Spinal cord (tissue), 10 donors: ENCODE measurements around the gene CFAP61. TPM values are rescaled to one million over a fixed set of nuclear protein-coding genes. Genes with fewer than 3 reads are reported as not detected.

Experiments
- DNase-seq, 6 donors: peaks; one replicate each; pipeline versions ENCODE4 v3.0.0 to v3.0.0-alpha.2; 2013 to 2015; ENCODE audit warnings: low spot score in 6 of 6, low read depth in 4 of 6
- H3K27ac ChIP-seq: one replicate; pipeline ENCODE4 v1.5.1; 2013; ENCODE audit warnings: low read depth, low read length, control low read depth
- H3K27me3 ChIP-seq: one replicate; pipeline ENCODE4 v1.6.1; 2013; ENCODE audit warnings: low read length; ENCODE audit not compliant: control insufficient read depth, insufficient read depth
- H3K36me3 ChIP-seq: one replicate; pipeline ENCODE4 v1.6.1; 2013; ENCODE audit warnings: low read length; ENCODE audit not compliant: control insufficient read depth, insufficient read depth
- H3K4me1 ChIP-seq: one replicate; pipeline ENCODE4 v1.6.1; 2013; ENCODE audit warnings: low read length; ENCODE audit not compliant: control insufficient read depth, insufficient read depth
- H3K4me3 ChIP-seq: one replicate; pipeline ENCODE4 v1.5.1; 2013; ENCODE audit warnings: low read depth, low read length, control low read depth
- H3K9me3 ChIP-seq: one replicate; pipeline ENCODE4 v1.6.1; 2013; ENCODE audit warnings: low read length; ENCODE audit not compliant: control insufficient read depth, insufficient read depth
- WGBS: methylation state at CpG from one replicate; pipeline ENCODE4 v1.1.5; 2013; ENCODE audit warnings: missing lambda C conversion rate; ENCODE audit not compliant: insufficient coverage; 5-methylcytosine and 5-hydroxymethylcytosine counted together
- polyA plus RNA-seq, 2 donors: library from polyadenylated mRNA; unstranded; fragments of 120-200 nt; gene quantifications; one replicate each; pipeline ENCODE4 v1.2.1, GENCODE V29; 2013; ENCODE audit not compliant: insufficient read length in 2 of 2
- total RNA-seq, 2 donors: library from RNA; depleted of rRNA in 1 of 2; stranded (reverse); fragments of 120-200 nt in 1 of 2; fragments of >200 nt in 1 of 2; gene quantifications; one replicate each; pipeline versions ENCODE4 v1.2.3 to v1.2.4, GENCODE V29; 2013 to 2014
- donor health status: healthy.

The CFAP61 gene
- total and polyA plus RNA-seq, 4 donors, result 4.0 to 9.8 (median 7.6) TPM

GRCh38 chr20:20084296-20084752, 32.0 kb downstream of the CFAP61 start:
- peak in 1 of 6 donors; percentile 38 for DNase-seq
- Histone ChIP-seq H3K9me3 (no peaks in the 10 kb centered on the region), H3K36me3 (no peaks in the 10 kb centered on the region), H3K4me1 (no peaks in the 10 kb centered on the region), H3K27ac (no peak overlapping the region), H3K4me3 (no peak overlapping the region), H3K27me3 (no peaks in the 10 kb centered on the region)
- 77% methylated on average over 8 of the region's 8 CpGs for WGBS

- 72% methylated on average over 7 of the region's 9 CpGs for WGBS
- peak in 1 of 6 donors; percentile 31 for DNase-seq
- Histone ChIP-seq H3K27me3 (no peaks in the 10 kb centered on the region), H3K27ac (no peak overlapping the region), H3K36me3 (no peaks in the 10 kb centered on the region), H3K4me3 (no peak overlapping the region), H3K4me1 (no peaks in the 10 kb centered on the region), H3K9me3 (no peaks in the 10 kb centered on the region)
These were observed 32.7 kb downstream of the CFAP61 start for GRCh38 chr20:20085071-20085470.

GRCh38 chr20:20085812-20086211, 33.5 kb downstream of the CFAP61 start:
- 63% methylated on average over 2 of the region's 2 CpGs for WGBS
- H3K4me1 ChIP-seq, result no peaks in the 10 kb centered on the region
- no peak for DNase-seq
- H3K36me3 ChIP-seq, result no peaks in the 10 kb centered on the region
- no peaks in the 10 kb centered on the region for H3K27me3 ChIP-seq
- no peaks in the 10 kb centered on the region for H3K9me3 ChIP-seq
- H3K27ac ChIP-seq, result no peak overlapping the region
- H3K4me3 ChIP-seq, result no peak overlapping the region

GRCh38 chr20:20089018-20089417, 36.7 kb downstream of the CFAP61 start:
- Histone ChIP-seq H3K9me3 (no peaks in the 10 kb centered on the region), H3K4me1 (no peaks in the 10 kb centered on the region), H3K27ac (no peak overlapping the region), H3K4me3 (no peak overlapping the region), H3K27me3 (no peaks in the 10 kb centered on the region), H3K36me3 (no peaks in the 10 kb centered on the region)
- 87% methylated on average over 4 of the region's 4 CpGs for WGBS
- DNase-seq, result no peak

- no peaks in the 10 kb centered on the region for H3K4me1 ChIP-seq
- no peak for DNase-seq
- H3K9me3 ChIP-seq, result no peaks in the 10 kb centered on the region
- no peaks in the 10 kb centered on the region for H3K27me3 ChIP-seq
- no peak overlapping the region for H3K4me3 ChIP-seq
- H3K36me3 ChIP-seq, result no peaks in the 10 kb centered on the region
- WGBS, result no CpG with 5 or more reads among the region's 1 CpG
- no peak overlapping the region for H3K27ac ChIP-seq
These were observed 37.6 kb downstream of the CFAP61 start for GRCh38 chr20:20089939-20090338.

- Histone ChIP-seq H3K36me3 (no peaks in the 10 kb centered on the region), H3K27me3 (no peaks in the 10 kb centered on the region), H3K9me3 (no peaks in the 10 kb centered on the region), H3K4me3 (no peak overlapping the region), H3K27ac (no peak overlapping the region), H3K4me1 (no peaks in the 10 kb centered on the region)
- no peak for DNase-seq
- WGBS, result 91% methylated on average over 3 of the region's 4 CpGs
These were observed 40.5 kb downstream of the CFAP61 start for GRCh38 chr20:20092827-20093226.

- Histone ChIP-seq H3K9me3 (no peaks in the 10 kb centered on the region), H3K4me3 (no peak overlapping the region), H3K27ac (no peak overlapping the region), H3K27me3 (no peaks in the 10 kb centered on the region), H3K4me1 (no peaks in the 10 kb centered on the region), H3K36me3 (no peaks in the 10 kb centered on the region)
- no peak for DNase-seq
- 76% methylated on average over 4 of the region's 6 CpGs for WGBS
These were observed 42.1 kb downstream of the CFAP61 start for GRCh38 chr20:20094410-20094809.

GRCh38 chr20:20095114-20095872, 43.0 kb downstream of the CFAP61 start:
- H3K9me3 ChIP-seq, result no peaks in the 10 kb centered on the region
- 80% methylated on average over 9 of the region's 10 CpGs for WGBS
- no peak overlapping the region for H3K27ac ChIP-seq
- DNase-seq, result no peak
- H3K4me3 ChIP-seq, result no peak overlapping the region
- no peaks in the 10 kb centered on the region for H3K36me3 ChIP-seq
- no peaks in the 10 kb centered on the region for H3K4me1 ChIP-seq
- no peaks in the 10 kb centered on the region for H3K27me3 ChIP-seq

- 46% methylated on average over 9 of the region's 11 CpGs for WGBS
- no peak overlapping the region for H3K4me3 ChIP-seq
- DNase-seq, result peak in 2 of 6 donors; percentile 83 to 91
- no peaks in the 10 kb centered on the region for H3K9me3 ChIP-seq
- no peak overlapping the region for H3K27ac ChIP-seq
- no peaks in the 10 kb centered on the region for H3K4me1 ChIP-seq
- H3K36me3 ChIP-seq, result no peaks in the 10 kb centered on the region
- no peaks in the 10 kb centered on the region for H3K27me3 ChIP-seq
These were observed 44.1 kb downstream of the CFAP61 start for GRCh38 chr20:20096421-20096820.

- Histone ChIP-seq H3K4me3 (no peak overlapping the region), H3K27ac (no peak overlapping the region), H3K36me3 (no peaks in the 10 kb centered on the region), H3K4me1 (no peaks in the 10 kb centered on the region), H3K27me3 (no peaks in the 10 kb centered on the region), H3K9me3 (no peaks in the 10 kb centered on the region)
- peak in 1 of 6 donors; percentile 36 for DNase-seq
These were observed 48.5 kb downstream of the CFAP61 start for GRCh38 chr20:20100881-20101280.
